Activated naive CD8-positive, alpha-beta T cell treated with anti-CD3 and anti-CD28 coated beads, Interleukin-2, amount 50 U/mL, for 16 hours (primary cell): ENCODE measurements around the gene KCNAB1.
"Not testable (repeated sequence)": the region's sequence is repeated elsewhere in the genome, so short reads cannot be mapped to it uniquely, and the experiment has no call there.

Experiments used
- DNase-seq: peaks from one replicate; pipeline ENCODE4 v3.0.0-alpha.2; 2020; ENCODE audit warnings: low read depth, low spot score

The KCNAB1 gene

DNA sequence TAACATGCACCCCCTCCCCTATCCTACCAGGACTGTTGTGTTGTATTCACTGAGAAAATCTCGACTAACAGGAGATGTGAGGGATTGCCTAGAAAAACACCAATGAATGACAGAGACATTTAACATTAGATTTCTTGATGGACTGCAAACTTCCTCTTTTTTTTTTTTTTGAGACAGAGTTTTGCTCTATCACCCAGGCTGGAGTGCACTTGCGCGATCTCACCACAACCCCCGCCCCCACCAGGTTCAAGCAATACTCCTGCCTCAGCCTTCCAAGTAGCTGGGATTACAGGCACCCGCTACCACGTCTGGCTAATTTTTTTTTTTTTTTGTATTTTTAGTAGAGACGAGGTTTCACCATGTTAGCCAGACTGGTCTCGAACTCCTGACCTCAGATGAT is 17.0 kb downstream of the KCNAB1 start:
- DNase-seq, result not testable (repeated sequence)

DNA sequence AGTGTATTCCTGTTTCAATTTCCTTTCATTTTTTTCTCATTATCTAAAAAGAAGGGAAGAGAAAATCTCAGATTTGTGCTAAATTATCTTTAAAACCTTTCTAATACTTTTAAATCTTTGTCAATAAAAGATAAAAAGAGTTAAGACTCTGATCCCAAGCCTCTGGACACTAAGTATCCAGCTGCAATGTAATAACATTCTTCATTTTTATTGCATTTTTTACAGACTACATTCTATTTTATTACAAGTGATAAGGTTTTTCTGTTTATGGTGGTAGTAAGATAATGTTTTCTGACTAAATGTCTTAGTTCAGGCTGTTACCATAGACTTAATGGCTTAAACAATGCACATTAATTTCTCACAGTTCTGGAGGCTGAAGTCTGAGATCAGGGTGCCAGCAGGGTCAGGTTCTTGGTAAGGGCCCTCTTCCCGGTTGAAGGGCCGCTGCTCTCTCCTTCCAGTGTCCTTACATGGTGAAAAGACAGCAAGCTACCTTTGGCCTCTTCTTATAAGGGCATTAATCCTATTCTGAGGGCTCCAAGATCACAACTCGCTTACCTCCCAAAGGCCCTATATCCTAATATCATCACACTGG is 19.7 kb downstream of the KCNAB1 start:
- DNase-seq, result no peak

DNA sequence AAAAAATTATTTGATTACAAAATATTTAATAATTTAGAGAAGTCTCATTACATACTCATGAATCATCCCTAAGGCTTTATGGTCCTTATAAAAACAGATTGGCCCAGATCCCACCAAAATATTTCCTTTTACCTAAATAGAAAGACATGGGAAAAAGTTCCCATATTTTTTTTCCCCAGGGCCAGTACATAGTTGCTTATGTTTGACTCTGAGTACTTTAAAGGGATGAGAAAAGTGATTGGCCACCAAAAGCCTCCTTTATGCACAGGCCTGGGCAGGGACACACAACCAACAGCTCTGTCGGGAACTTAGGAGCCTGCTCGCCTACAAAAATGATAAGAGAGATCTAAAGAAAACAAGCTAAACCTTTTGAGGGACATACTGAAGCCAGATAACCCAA is 22.3 kb downstream of the KCNAB1 start:
- DNase-seq, result no peak

DNA sequence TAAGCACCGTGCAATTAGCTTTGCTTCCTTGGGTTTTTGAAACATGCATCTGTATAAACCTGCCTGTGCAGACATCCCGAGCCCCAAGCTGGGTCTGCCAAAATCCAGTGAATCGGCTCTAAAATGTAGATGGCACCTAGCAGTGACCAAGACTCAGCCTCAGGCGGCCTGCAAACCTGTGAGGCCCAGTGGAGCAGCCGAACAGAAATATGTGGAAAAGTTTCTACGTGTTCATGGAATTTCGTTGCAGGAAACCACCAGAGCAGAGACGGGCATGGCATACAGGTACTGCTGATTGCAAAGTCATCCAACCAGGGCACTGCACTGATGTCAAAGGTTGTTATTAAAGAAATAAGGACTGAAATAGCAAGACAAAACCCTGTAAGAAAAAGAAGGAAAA is 22.8 kb downstream of the KCNAB1 start:
- no peak for DNase-seq

DNA sequence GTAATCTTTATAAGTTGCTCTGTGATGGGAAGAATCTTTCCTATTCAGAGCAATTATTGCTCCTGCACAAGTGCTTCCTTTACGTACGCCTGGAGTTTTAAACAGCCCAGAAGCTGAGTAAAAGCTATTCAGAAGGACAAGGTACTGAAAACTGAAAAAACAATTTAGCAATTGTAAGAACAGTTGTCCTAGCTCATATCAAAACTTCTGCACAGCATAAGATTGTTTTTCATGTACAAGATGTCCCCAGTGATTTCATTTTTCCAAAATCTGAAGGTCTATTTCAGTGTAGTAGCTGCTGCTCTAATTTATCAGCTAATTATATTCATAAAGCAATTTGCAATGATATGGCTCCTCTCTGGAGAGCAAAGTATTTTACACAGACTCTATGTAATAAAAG is 23.7 kb downstream of the KCNAB1 start:
- no peak for DNase-seq

DNA sequence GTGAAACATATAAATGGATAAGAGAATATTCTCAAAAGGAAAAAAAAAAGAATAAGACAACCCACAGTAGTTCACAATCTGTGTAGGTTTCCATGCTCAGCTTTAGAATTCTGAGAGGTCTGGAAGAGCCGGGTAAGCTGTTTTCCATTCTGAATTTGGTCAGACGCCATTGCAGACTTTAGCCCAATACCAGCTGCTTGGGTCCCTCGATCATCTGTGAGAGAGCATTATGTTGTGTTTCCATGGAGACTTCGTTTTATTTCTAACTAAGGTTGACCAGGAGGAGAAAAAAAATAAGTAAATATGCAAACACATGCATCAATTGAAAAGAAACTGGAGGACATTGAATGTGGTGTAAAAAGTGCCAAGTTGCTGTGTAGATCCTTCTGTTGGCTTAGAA is 25.5 kb downstream of the KCNAB1 start:
- DNase-seq, result no peak

DNA sequence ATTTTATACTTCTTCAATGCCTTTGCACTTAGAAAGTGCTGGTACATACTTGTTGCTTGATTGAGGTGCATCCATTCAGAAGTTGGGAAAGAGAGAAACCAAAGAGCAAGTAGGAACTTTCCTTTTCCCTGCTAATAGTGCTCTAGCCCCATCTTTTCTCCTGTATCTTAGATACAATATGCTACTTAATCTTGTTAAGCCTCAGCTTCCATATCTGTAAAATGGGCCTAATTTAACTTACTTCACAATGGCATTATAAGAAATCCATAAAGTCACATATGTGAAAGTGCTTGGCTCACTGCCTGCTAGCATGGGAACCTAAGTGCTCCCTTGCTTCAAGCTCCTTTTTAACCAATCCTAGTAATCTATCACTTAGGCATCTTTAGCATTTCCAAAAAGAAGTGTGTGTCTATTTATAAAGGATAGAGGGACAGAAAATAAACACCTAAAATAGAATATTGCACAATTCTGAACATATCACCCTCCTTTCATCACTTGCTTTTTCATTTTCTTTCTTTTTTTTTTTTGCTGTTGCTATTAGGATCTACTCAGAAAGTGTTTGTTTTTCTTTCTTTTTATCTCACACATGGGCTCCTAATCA is 28.1 kb downstream of the KCNAB1 start:
- DNase-seq, result no peak

DNA sequence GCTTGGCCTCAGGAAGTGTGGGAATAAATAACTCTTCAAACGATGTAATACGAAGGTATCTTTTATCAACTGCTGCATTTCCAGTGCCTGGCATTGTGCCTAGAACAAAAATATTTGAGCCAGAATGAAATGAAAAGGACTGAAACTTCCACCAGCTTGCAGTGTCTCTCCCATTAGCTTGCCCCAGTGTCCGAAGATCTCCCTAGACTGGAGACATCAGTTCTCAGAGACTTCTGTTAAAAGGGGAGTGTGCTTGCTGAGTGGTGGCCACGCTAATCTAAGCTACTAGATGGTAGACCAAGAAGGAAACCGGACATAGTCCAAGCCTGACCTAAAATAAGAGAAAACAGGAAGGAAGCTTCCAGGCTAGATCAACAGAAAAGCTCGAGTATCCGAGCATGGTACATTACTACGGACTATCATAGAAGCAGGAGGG is 28.6 kb downstream of the KCNAB1 start:
- no peak for DNase-seq

DNA sequence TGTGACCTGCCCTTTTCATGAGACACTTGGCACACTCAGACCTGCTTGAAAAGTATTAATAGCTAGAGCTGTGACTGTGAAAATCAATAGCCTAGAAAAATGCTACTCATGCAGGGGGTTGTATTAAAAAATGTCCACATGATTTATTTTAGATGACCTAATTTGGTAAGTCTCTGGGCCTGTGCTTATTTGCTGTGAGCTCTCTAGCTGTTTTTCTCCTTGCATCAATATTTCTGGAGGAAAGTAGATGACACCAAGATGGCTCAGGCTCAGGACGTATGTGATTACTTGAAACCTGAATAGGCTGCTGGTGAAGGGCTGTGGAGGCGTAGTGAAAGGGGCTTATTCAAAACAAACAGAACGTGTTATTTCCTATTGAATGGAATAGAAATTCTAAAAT is 29.5 kb downstream of the KCNAB1 start:
- DNase-seq, result no peak

DNA sequence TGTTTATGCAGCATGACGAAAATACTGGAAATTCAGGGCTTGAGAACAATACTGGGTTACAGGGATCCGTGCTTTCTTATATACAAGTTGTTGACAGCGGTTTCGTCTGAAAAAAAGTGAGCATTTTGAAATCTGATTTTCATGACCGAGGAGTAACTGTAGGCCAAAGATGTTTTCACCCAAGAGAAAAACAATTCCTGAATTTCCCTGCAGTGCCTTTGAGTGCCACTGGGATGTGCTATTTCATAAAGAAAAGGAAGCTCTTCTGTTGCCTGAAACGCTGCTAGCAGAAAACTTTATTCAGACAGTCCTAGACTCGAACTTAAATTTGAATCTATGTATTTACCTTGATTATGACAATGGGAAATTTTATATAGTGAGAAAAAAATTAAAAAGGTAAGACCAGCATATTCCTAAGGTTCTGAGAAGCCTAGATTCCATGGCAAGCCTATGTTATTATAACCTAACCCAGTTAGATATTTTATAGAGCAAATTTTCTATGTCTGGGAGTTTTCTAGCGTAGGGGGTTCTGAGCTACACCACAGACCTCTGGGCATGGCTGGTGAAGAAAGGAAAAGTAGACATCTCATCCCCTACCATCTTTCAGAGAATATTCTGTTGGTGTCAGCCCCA is 30.2 kb downstream of the KCNAB1 start:
- no peak for DNase-seq

DNA sequence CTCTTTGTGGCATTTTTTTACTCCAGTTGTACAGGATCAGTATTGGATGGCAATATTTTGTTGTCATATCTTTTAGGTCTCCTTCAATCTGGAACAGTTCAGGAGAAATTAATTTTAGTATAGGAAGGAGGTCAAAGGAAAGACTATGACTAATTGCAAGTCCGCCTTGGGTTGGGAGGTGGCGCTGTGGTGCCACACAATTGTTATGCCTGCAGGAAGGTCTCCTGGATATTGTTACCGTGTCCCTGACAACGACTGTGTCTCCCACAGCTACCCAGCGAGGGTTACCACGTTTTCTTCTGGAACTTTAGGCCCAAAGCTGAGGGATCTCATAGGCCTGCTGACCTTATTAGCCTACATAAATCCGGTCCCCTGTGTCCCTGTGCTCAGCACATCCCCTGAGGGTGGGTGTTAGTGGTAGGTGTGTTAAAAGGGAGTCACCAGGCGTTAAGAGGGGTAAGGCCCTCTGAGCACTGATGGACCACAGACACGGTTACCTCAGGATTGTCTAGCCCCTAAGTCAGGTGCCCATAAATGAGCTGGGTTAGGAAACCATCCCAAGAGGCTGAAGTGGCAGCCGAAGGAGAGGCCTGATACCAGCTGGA is 31.5 kb downstream of the KCNAB1 start:
- DNase-seq, result no peak

DNA sequence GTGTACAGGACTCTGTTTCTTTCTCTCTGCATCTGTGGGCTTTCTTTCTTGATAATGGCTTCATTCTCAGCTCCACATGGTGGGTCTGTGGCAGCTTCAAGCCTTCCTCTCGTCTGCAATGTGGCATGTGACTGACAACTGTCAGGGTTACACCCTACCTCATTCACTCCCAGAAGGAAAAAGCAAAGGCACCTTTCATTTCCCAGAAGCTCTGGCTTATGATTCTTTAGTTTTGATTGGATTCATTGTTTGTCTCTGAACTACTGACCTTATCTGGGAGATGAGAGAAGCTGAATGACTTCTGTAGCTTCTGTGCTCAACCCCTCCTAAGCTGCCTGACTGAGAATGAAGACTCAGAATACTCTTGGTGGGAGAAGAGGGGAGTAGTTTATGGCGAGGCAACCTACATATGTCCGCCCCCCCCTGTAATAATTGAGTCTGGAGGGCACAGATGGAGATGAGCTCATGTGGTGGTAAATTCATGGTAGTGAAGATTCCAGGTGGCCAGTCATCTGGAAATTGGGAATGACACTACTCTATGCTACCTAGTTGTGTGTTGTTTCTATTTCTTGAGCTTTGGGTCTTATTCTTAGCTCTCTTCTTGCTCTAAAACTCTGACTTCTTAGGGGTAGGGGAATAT is 38.4 kb downstream of the KCNAB1 start:
- no peak for DNase-seq

DNA sequence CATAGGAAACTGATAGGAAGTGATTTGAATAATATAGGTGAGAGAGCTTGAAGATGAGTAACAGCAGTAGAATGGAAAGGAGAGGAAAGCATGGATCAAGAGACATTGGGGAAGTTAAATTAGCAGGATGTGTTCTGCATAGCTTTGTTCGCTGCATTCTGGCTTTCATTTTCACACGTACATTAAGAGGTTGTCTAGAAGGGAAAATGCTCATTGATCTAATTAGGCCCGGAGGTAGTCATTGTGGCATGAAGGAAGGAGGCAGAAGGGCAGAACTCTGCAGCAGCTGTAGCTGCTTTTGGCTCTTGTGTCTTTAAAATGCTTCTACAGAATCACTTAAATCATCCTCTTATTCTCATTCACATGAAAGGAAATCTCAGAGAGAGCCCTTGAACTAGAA is 40.3 kb downstream of the KCNAB1 start:
- DNase-seq, result no peak

DNA sequence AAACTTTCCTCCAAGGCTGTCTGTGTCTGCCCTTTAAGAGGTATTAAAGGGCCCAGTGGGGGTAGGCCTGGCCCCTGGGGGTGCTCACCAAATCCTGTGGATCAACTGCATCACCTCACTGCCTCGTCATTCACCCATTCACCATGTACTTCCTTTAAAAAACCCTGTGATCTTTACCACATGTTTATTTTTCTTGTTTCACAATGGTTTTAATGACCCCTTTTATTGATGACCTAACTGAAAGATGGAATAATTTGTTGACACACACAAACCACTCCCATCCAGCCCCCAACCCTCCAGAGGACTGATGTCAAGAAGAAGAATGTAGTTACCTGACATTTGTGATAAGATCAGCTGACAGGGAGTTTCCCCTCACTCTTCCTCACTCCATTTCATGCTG is 40.8 kb downstream of the KCNAB1 start:
- DNase-seq, result no peak

DNA sequence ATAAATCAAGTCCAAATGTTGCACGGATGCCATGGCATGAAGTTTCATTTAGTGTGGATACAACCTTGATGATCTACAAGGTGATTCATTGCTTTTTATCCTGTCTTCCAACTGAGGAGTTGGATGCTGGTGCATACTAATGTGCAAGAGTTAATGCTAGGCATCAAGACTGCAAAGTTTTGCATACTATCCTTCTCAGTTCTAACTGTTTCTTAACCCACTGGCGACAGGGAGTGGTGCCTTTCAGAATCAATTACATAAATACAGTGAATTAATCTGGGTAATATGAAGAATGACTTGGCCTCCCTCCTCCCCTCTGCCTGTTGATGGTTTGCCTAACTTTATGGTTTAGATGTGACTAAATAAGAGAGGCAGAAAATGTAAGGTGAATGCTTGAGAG is 43.5 kb downstream of the KCNAB1 start:
- DNase-seq, result no peak

DNA sequence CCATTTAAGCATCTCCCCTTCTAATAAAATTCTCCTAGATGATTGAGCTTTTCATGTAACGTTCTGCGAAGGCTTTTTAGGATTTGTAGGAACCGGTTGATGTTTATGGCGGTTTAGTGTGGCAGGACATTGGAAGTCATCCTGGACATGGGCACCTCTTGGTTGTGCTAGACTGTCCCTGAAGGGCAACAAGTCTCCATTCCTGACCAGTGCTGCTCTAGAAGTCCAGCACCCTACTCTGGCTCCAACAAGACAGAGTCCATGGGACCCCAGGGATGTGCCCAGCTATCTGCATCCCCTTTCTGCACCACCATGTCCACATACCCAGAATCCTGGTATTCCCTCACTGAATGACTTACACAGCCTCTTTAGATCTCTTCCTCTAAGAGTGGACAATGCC is 46.4 kb downstream of the KCNAB1 start:
- DNase-seq, result no peak

DNA sequence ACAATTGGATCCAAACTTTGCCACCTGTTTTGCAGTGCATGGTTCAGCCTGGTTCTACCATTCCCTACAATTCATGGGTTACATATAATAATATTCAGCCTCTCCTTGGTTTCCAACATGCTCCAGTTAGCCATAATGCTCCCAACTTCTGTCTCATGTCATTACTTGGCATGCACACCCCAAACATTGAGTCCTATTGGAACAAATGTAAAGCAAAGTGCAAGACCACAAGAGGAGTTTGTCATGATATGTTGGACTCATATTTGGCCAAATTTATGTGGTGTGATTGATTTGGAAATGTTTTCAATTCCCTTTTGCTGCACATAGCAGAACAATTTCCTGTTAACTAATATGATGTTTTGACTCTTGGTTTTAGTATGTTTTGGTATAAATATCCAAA is 50.2 kb downstream of the KCNAB1 start:
- no peak for DNase-seq

DNA sequence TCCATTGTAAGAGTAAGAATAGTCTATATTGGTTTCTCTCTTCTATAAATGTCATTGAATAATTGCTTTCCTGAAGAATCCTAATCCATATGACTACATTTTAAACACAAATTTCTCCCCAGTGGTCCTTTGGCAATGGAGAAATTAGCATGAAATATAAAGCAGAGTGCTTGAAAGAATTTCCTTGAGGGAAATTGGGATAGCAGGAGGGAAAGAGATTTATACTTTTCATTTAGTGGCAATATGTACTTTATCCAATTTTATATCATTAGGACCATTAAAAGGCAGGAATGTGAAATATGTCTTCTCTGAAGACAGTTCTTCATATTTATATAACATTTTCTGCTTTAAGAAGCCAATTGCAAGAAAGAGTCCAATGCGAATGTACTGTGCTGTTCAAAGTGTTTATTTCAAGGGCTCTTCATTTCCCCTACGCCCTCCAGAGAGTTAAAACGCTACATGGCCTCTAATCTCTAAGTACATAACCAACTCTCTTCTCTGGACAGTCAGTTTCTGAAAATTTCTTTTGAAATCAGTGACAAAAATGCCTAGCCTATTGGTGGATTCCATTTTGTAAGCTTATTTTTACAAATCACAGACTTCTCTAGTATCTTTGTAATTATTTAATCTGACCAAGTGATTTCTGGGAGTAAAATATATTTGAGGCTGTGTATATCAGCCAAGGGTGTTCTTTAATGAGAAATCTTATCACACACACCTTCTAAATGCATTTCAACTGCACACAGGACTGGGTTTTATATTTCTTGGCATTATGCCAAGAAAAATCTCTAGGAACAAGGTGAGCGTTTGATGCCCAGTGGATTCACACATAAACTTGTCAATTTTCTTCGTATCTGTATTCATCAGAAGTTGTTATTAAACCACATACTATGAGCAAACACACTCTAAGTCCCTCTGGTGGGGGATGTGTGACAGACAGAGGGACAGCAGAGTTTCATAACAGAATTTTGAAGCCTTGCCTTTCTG is 51.2 kb downstream of the KCNAB1 start:
- DNase-seq, result no peak

DNA sequence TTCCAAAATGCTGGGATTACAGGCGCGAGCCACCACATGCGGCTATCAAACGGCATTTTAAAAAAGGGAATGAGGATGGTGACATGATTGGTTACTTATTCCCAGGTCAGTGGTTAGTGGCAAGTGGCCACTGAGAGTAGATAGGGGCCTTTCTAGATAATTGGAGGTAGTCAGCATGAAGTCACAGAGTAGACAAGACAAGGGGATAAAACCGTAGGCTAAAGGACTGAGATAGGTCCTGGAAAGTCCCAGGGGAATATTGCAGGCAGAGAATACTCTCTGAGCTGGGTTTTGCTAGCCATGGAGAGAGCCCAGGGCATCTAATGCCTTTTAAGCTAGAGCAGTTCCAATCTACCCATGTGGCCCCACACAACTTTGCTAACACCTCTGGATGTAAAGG is 52.2 kb downstream of the KCNAB1 start:
- DNase-seq, result no peak

DNA sequence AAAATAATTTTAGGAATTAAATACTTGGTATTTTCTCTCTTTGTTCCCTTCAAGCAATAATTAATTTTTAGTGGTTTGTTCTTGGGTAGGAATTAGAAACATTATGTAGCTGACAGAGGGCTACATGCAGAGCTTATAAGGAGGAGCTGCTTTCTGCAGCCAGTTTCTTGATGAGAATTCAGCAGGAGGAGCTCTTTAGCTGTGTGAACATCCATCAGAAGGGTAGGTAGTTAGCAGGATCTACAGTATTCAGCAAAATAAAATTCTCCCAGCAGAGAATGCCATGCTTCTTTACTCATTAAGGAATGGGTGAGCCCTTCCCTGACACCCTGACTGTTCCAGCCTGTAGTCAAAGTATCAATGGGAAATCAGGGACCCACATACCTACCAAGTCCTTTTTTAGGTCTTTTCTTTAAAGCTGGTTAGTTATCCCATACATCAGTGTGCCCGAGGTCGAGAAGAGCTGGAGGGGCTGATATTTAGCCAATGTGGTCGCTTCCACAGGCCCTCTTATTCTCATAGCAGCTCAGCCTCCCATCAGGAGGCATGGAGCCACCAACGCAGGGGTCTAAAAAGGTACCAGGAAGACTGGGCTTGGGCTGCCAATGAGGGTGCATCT is 54.0 kb downstream of the KCNAB1 start:
- DNase-seq, result no peak

DNA sequence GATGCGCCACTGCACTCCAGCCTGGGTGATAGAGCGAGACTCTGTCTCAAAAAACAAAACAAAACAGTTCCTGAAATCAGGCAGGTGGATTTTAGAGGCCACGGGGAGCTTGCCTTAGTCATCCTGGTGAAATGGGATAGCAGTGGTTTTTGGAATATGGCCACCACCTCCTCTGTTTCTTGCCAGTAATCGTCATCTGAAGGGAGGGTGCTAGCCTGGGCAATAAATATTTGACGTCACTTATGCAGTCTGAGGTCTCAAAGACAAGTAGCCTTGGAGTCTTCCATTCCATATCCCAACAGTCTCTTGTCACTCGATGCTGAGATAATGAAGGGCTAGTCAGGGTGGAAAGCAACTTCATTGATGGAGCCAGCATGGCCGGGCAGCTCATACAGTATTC is 55.2 kb downstream of the KCNAB1 start:
- DNase-seq, result no peak
